Stimulated activated CD4-positive, alpha-beta T cell treated with anti-CD3 and anti-CD28 coated beads, Interleukin-2, amount 100 ng/mL, for 48 hours (primary cell): ENCODE results near the gene DPPA4.

ENCODE experiments used
- DNase-seq, 2 donors: peaks; one replicate each; pipeline ENCODE4 v3.0.0-alpha.2; 2020

The DPPA4 gene

GRCh38 chr3:109336291-109336861, 970 bp downstream of the DPPA4 start:
- peak in 1 of 2 donors; percentile 11 for DNase-seq

- no peak for DNase-seq
Measured at GRCh38 chr3:109334572-109334971, 2.8 kb downstream of the DPPA4 start.

DNA sequence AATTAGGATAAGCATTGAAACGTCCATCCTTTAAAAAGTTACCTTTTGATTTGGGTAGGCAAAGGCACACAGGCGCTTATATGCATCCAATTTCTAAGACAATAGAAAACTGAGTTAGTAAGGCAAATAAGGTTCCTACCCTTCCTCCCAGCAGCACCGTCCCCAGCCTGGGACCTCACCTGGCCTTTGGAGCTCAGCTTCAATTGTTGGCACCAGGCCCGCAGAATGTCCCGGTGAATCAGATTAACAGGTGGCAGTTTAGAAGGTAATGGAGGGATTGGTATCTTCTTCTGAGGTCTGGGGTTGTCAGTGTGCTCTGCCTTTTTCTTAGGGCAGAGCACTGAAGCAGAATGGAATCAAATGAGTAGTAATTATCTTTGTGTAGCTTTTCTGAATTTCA, 5.7 kb downstream of the DPPA4 start:
- DNase-seq = no peak

DNA sequence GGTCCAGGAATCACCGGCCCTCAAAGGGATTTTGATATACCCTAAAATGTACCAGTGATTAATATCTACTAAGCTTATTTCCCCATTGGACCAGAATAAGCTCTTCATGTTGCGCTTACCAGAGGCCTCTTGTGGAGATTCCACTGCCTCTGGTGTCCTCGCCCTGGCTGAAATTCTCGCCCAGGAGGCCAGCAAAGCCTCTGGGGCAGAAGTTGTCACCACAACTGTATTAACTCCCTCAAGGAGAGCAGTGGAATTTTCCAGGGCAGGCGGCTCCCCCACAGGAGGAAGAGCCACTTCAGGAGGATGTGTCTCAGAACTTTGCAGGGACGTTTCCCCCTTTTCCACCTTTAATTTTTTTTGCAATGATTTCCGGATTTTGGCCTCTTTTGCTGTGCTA, 6.9 kb downstream of the DPPA4 start:
- DNase-seq = no peak

- no peak for DNase-seq
Measured at GRCh38 chr3:109328202-109328601, 9.1 kb downstream of the DPPA4 start.

DNA sequence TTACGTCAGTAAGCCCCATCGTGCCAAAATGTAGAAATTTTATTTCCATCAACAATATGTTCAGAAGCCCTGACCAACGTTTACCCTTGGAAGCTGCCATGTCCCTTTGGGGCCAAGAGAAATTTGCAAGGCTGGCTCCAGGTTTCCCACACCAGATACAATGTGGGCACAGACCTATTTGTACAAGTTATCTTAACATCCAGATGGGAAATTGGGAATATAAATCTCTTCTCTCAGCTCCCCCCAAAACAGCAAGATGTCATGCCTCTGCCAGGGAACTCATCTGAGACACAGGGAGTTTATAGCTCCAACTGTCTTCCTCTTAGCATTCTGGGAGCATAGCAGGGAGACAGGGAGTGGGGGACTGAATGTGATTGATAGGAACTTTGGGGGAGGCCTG, 11.7 kb downstream of the DPPA4 start:
- no peak for DNase-seq

GRCh38 chr3:109325109-109325508, 12.2 kb downstream of the DPPA4 start:
- no peak for DNase-seq

GRCh38 chr3:109316162-109316730, 21.1 kb downstream of the DPPA4 start, which contains the start of gene DPPA2:
Gene DPPA2 (minus strand): TSS chr3:109316517. CDS start chr3:109314542, 1,975 bp downstream.
- DNase-seq = no peak

GRCh38 chr3:109313061-109313460, 24.3 kb downstream of the DPPA4 start:
- DNase-seq = no peak

GRCh38 chr3:109297496-109297895, 39.9 kb downstream of the DPPA4 start:
- no peak for DNase-seq

- DNase-seq = no peak
Measured at GRCh38 chr3:109284071-109284470, 53.3 kb downstream of the DPPA4 start.

- DNase-seq = no peak
Measured at GRCh38 chr3:109278546-109278945, 58.8 kb downstream of the DPPA4 start.

- no peak for DNase-seq
Measured at GRCh38 chr3:109278141-109278540, 59.2 kb downstream of the DPPA4 start.
